Measurements from ENCODE around the gene CEBPB.

GRCh38 chr20:50215101-50215690 lies 24.6 kb downstream of the CEBPB start:
- TF ChIP-seq EZH2phosphoT487 (IDR thresholded peaks at IDR 0.05; ENCODE audit: low read length): no peak
- TF ChIP-seq, protein P1, sequence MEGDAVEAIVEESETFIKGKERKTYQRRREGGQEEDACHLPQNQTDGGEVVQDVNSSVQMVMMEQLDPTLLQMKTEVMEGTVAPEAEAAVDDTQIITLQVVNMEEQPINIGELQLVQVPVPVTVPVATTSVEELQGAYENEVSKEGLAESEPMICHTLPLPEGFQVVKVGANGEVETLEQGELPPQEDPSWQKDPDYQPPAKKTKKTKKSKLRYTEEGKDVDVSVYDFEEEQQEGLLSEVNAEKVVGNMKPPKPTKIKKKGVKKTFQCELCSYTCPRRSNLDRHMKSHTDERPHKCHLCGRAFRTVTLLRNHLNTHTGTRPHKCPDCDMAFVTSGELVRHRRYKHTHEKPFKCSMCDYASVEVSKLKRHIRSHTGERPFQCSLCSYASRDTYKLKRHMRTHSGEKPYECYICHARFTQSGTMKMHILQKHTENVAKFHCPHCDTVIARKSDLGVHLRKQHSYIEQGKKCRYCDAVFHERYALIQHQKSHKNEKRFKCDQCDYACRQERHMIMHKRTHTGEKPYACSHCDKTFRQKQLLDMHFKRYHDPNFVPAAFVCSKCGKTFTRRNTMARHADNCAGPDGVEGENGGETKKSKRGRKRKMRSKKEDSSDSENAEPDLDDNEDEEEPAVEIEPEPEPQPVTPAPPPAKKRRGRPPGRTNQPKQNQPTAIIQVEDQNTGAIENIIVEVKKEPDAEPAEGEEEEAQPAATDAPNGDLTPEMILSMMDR (IDR thresholded peaks at IDR 0.05; ENCODE audit: low read length): no peak
